SU-DHL-6 (cell line): Measurements from ENCODE around the gene VSTM4.

Experiments
- H2AFZ ChIP-seq: fragments of 200-600 bp; sonication (generic); 2 replicates; pipeline ENCODE4 v1.6.1; 2014; ENCODE audit warnings: low read depth, mild to moderate bottlenecking, moderate library complexity, mixed read lengths, antibody characterized with exemption, low read length; ENCODE audit not compliant: severe bottlenecking
- H3F3A ChIP-seq: fragments of 200-600 bp; shearing (Covaris generic); 2 replicates; pipeline ENCODE4 v1.6.0; 2016; ENCODE audit warnings: antibody characterized with exemption, mild to moderate bottlenecking; ENCODE audit not compliant: insufficient read depth
- H3K27ac ChIP-seq: fragments of 200-600 bp; sonication (generic); 2 replicates; pipeline ENCODE4 v1.5.1; 2016; ENCODE audit warnings: low read depth, mild to moderate bottlenecking, low read length, moderate library complexity, mixed read lengths
- H3K27me3 ChIP-seq: fragments of 200-600 bp; sonication (generic), shearing (Covaris generic); 2 replicates; pipeline ENCODE4 v1.6.0; 2014; ENCODE audit warnings: mild to moderate bottlenecking, low read length
- H3K36me3 ChIP-seq: fragments of 200-600 bp; sonication (generic); 2 replicates; pipeline ENCODE4 v1.6.1; 2014; ENCODE audit warnings: mild to moderate bottlenecking, low read length, mixed read lengths
- H3K4me2 ChIP-seq: fragments of 300-600, 200-600 bp; shearing (Covaris generic), sonication (generic); 2 replicates; pipeline ENCODE4 v1.6.0; 2014; ENCODE audit warnings: low read length, low read depth, mild to moderate bottlenecking; ENCODE audit not compliant: poor library complexity, severe bottlenecking
- H3K4me3 ChIP-seq: fragments of 200-600 bp; sonication (generic); 2 replicates; pipeline ENCODE4 v1.5.1; 2014; ENCODE audit warnings: antibody characterized with exemption, low read length, mild to moderate bottlenecking, mixed read lengths; ENCODE audit not compliant: insufficient read depth, poor library complexity, severe bottlenecking
- H3K79me2 ChIP-seq: fragments of 200-600 bp; sonication (generic); 2 replicates; pipeline ENCODE4 v1.6.1; 2014; ENCODE audit warnings: mild to moderate bottlenecking, low read length, moderate library complexity; ENCODE audit not compliant: insufficient read depth
- H3K9ac ChIP-seq: fragments of 200-600 bp; sonication (generic); 2 replicates; pipeline ENCODE4 v1.7.0; 2014; ENCODE audit warnings: mild to moderate bottlenecking, low read length
- H3K9me2 ChIP-seq: fragments of 200-600 bp; sonication (generic); replicated peaks from 2 replicates; pipeline ENCODE4 v1.6.1; 2014; ENCODE audit warnings: low read length; ENCODE audit not compliant: insufficient read depth
- H3K9me3 ChIP-seq: fragments of 200-600 bp; sonication (generic); 2 replicates; pipeline ENCODE4 v1.6.1; 2014; ENCODE audit warnings: low read length, mixed read lengths; ENCODE audit not compliant: insufficient read depth
- H4K20me1 ChIP-seq: fragments of 200-600 bp; sonication (generic); 2 replicates; pipeline ENCODE4 v1.6.1; 2014; ENCODE audit warnings: low read depth, mild to moderate bottlenecking, antibody characterized with exemption, low read length, moderate library complexity, mixed read lengths
- CTCF ChIP-seq: fragments of 200-600 bp; sonication (generic); IDR thresholded peaks from one replicate; pipeline ENCODE4 v1.5.1; 2017; ENCODE audit warnings: antibody characterized with exemption, mild to moderate bottlenecking, low read length, moderate library complexity; ENCODE audit not compliant: insufficient read depth, poor library complexity, severe bottlenecking
- EZH2phosphoT487 ChIP-seq: fragments of 200-600 bp; sonication (generic), shearing (Covaris generic); conservative IDR thresholded peaks from 2 replicates; pipeline ENCODE4 v1.6.1; 2018; ENCODE audit warnings: mild to moderate bottlenecking, antibody characterized with exemption, low read length, moderate library complexity, mixed read lengths

The VSTM4 gene

GRCh38 chr10:49024484-49024883, 90.8 kb downstream of the VSTM4 start:
- H4K20me1 ChIP-seq = no peaks in the 10 kb centered on the region

GRCh38 chr10:49023752-49024151, 91.6 kb downstream of the VSTM4 start:
- H3K36me3 ChIP-seq = no peaks in the 10 kb centered on the region
- no peaks in the 10 kb centered on the region for H3F3A ChIP-seq
- H3K9me2 ChIP-seq = no peaks in the 10 kb centered on the region
- H3K27ac ChIP-seq = no peak overlapping the region
- no peak overlapping the region for H3K4me3 ChIP-seq
- no peak overlapping the region for H3K4me2 ChIP-seq
- H3K79me2 ChIP-seq = no peaks in the 10 kb centered on the region
- no peak overlapping the region for H3K9ac ChIP-seq
- H3K27me3 ChIP-seq = no peaks in the 10 kb centered on the region
- no peaks in the 10 kb centered on the region for H3K9me3 ChIP-seq
- H4K20me1 ChIP-seq = no peaks in the 10 kb centered on the region
- TF ChIP-seq EZH2phosphoT487 (no peak), CTCF (no peak)
- H2AFZ ChIP-seq = no peak overlapping the region

More at GRCh38 chr10:49024484-49024883, 90.8 kb downstream of the VSTM4 start:
- H3K4me3 ChIP-seq = no peak overlapping the region
- no peak overlapping the region for H3K4me2 ChIP-seq
- H3K9ac ChIP-seq = no peak overlapping the region
- no peaks in the 10 kb centered on the region for H3K27me3 ChIP-seq
- H3K9me2 ChIP-seq = no peaks in the 10 kb centered on the region
- H2AFZ ChIP-seq = no peak overlapping the region
- no peak overlapping the region for H3K27ac ChIP-seq
- H3K36me3 ChIP-seq = no peaks in the 10 kb centered on the region
- H3K79me2 ChIP-seq = no peaks in the 10 kb centered on the region
- no peaks in the 10 kb centered on the region for H3F3A ChIP-seq
- no peak for TF ChIP-seq CTCF
- no peak for TF ChIP-seq EZH2phosphoT487
- no peaks in the 10 kb centered on the region for H3K9me3 ChIP-seq

- H3K36me3 ChIP-seq = no peaks in the 10 kb centered on the region
- no peak overlapping the region for H2AFZ ChIP-seq
- H4K20me1 ChIP-seq = no peaks in the 10 kb centered on the region
- no peak overlapping the region for H3K4me2 ChIP-seq
- H3K79me2 ChIP-seq = no peaks in the 10 kb centered on the region
- no peaks in the 10 kb centered on the region for H3K27me3 ChIP-seq
- H3K4me3 ChIP-seq = no peak overlapping the region
- TF ChIP-seq EZH2phosphoT487 (no peak), CTCF (no peak)
- H3K9me2 ChIP-seq = no peaks in the 10 kb centered on the region
- H3K9me3 ChIP-seq = no peaks in the 10 kb centered on the region
- H3K27ac ChIP-seq = no peak overlapping the region
- H3K9ac ChIP-seq = no peak overlapping the region
- H3F3A ChIP-seq = no peaks in the 10 kb centered on the region
Observed at GRCh38 chr10:49023071-49023470, 92.3 kb downstream of the VSTM4 start.
